Measurements from ENCODE around the gene CLEC4G.
"Not testable (repeated sequence)": the region's sequence is repeated elsewhere in the genome, so short reads cannot be mapped to it uniquely, and the experiment has no call there.

CLEC4G gene

DNA sequence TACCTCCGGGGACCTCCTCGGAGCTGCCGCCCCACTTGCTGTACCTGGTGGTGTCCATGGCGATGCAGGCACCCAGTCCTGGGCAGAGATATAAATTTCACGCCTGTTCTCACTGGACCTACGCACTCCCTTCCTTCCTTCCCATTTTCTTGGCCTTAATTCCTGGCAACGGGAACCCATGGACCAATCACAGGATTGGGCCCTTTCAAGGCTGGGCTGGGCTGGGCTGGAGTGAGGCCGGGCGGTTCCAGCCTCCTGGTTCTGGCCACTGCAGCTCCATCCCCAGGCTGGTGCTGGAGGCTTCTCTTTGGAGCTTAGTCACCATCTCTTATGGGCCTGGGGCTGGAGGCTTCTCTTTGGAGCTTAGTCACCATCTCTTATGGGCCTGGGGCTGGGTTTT lies at the start of gene CLEC4G:
CLEC4G (minus strand) TSS at position 66 of the 400 bp plus-strand sequence; CDS start at position 58, 8 bp downstream.
- no peak for DNase-seq (ENCODE audit: low read depth)

DNA sequence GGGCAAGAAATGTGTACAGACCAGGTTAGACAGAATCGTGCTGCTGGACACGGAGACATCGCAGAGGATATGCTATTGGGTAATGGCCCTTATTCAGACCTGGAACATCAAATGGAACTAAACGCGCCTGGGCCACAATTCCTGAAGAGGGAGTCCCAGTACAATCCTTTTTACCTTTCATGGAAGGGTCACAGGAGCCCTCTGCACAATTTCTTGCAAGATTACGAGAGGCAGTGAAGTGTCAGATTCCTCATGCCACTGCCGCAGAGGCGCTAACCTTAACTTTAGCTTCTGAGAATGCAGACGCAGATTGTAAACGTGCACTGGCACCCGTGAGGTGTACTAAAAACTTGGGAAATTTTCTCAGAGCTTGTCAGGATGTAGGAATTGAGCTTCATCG lies 49.2 kb upstream of the CLEC4G start:
- DNase-seq (ENCODE audit: low read depth), result no peak

DNA sequence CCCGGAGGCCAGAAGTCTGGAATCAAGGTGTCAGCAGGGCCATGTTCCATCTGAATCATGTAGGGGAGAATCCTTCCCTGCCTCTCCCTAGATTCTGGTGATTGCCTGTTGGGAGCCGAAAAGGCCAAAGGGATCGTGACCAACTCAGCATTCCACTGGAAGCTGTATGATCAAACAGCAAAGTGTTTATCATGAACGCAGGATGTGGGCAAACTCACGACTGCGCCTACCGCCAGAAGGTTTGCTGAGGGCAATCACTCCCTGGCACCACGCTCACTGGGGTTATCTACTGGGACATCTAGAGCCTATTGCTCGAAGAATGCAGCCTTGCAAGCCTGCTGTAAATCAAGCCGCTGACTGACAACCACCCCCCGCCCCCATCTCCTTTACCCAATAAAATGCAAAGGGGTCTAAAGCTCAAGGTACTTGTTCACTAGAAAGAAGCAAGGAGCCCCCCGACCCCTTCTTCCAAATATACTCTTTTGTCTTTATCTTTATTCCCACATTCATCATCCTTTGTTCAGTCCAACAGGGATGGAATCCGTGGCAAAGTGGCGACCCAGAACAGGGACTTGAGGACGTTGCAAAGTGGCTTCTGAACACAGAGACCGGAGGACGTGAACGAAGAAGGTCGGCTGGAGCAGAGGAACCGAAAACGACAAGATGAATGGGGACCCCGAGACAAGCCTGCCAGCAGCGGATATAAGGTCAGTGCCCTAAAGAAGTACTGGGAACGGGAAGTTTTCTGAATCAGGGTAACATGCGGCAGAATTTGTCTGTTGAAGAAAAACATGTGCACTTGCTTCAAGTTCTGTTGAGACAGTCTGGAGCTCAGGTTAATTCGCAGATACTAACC lies 47.9 kb upstream of the CLEC4G start:
- DNase-seq (ENCODE audit: low read depth), result no peak

DNA sequence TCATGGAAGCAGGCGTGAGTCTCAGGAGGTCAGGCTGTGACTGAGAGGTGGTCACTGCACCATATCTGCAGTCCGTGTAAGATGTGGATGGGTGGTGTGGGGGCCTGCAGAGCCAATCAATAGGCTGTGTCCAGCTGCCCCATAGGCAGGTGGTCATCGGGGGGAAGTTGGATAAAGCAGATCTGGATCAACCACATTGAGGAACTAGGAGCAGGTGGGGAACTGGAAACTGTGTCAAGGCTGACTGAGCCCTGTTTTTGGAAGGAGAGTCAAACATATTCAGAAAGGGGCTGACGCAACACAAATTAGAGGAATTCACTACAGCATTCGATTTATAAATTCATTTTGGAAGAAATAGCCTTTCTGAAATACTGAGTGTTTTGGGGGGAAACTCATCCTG lies 46.2 kb upstream of the CLEC4G start:
- no peak for DNase-seq (ENCODE audit: low read depth)

GRCh38 chr19:7775761-7776160 lies 43.9 kb upstream of the CLEC4G start:
- DNase-seq (ENCODE audit: low read depth), result no peak

DNA sequence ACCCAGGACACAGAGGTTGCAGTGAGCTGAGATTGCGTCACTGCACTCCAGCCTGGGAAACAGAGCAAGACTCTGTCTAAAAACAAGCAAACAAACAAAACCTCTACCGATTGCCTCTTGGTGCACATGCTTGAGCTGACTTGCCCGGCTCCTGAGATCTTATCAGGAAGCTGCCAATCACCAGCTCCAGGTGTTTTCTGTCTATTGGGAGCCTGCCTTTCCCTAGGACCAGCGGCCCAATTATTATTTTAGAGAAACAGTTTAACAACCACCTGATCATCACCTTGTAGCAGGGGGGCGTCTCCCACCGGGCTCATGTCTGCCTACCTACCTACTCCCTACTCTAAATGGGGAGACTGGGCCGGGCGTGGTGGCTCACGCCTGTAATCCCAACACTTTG lies 41.9 kb upstream of the CLEC4G start:
- DNase-seq (ENCODE audit: low read depth), result no peak

GRCh38 chr19:7772752-7773291 lies 40.9 kb upstream of the CLEC4G start:
- DNase-seq (ENCODE audit: low read depth), result no peak

- DNase-seq (ENCODE audit: low read depth), result no peak
Observed at GRCh38 chr19:7771072-7771471, 39.2 kb upstream of the CLEC4G start.

DNA sequence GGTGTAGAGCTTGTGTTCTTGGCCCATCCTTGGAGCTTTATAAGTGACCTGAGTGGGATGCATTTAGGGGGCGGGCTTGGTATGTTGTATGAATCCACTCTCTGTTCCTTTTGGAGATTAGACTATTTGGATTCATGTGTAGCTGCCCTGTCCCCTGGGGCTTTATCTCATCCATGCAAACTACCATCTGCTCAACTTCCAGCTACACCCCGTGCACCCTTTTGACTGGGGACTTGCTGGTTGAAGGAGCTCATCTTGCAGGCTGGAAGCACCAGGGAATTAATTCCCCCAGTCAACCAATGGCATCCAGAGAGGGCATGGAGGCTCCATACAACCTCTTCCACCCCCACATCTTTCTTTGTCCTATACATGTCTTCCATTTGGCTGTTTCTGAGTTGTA lies 37.3 kb upstream of the CLEC4G start:
- DNase-seq (ENCODE audit: low read depth), result no peak

- no peak for DNase-seq (ENCODE audit: low read depth)
Observed at GRCh38 chr19:7767487-7767886, 35.6 kb upstream of the CLEC4G start.

DNA sequence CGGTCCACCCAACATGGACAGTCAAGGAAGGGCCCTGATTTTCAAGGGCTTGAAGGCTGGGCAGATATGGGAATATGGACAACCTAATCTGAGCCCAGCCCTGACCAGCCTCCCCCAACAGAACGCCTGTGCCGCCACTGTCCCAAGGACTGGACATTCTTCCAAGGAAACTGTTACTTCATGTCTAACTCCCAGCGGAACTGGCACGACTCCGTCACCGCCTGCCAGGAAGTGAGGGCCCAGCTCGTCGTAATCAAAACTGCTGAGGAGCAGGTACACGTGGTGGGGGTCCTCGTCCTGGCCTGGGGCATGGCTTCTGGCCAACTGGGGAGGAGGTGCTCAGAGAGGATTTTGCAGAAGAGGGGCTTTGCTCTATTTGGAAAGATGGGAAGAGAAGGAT lies 34.6 kb upstream of the CLEC4G start:
- no peak for DNase-seq (ENCODE audit: low read depth)

- not testable (repeated sequence) for DNase-seq (ENCODE audit: low read depth)
Observed at GRCh38 chr19:7765043-7765442, 33.1 kb upstream of the CLEC4G start.

GRCh38 chr19:7764157-7764556 lies 32.2 kb upstream of the CLEC4G start:
- DNase-seq (ENCODE audit: low read depth), result not testable (repeated sequence)

DNA sequence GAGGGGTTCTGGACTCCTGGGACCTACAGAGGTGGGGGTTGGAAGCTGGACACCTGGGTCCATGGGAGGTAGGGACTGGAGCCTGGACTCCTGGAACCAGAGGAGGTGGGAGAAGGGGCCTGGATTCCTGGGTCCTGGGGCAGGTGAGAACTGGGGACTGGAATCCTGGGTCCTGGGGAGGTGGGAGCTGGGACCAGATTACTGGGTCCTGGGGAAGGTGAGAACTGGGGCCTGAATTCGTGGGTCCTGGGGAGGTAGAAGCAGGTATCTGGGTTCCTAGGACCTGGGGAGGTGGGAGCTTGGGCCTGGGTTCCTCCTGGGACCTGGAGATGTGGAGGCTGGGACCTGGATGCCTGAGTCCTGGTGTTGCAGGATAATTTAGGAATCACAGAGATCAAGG lies 31.8 kb upstream of the CLEC4G start:
- DNase-seq (ENCODE audit: low read depth), result no peak

DNA sequence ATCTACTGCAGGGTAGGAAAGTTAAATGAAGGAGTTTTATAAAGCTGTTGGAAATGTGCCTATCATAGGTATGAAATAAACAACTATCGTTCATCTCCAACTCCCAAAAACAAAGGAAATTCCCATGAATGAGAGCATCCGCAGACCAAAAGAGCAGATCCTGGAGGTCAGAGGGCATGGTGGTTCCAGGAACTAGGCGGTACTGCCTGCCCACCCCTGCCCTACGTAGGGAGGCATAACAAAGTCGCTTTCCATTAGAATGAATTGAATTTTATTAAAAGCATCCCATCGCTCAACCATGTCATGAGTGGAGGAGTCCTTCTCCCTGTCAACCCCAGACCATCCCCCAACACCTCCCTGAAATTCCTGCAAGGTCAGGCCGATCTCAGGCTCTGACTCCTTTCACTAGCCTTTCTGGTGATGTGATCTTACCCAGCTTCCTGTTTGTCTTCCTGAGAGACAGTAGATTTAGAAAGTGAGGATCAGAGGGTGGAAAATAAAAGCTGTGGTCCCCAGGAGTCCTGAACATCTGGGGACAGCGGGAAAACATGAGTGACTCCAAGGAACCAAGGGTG lies 30.9 kb upstream of the CLEC4G start, which contains the start of gene CLEC4M:
CLEC4M (plus strand) TSS at position 525 of the 575 bp plus-strand sequence; CDS start at position 549, 24 bp downstream.
- DNase-seq (ENCODE audit: low read depth), result no peak

DNA sequence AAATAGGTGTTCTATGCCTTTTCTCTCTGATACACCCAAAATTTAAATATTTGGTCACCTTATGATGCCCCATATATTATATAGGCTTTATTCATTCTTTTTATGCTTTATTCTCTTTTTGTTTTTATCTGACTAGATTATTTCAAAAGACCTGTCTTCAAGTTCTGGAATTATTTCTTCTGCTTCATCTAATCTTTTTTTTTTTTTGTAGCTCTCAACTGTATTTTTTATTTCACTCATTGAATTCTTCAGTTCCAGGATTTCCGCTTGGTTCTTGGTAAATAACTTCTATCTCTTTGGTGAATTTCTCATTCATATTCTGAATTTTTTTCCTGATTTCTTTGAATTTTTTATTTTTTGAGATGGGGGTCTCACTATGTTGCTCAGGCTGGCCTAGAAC lies 27.2 kb upstream of the CLEC4G start:
- DNase-seq (ENCODE audit: low read depth), result no peak

DNA sequence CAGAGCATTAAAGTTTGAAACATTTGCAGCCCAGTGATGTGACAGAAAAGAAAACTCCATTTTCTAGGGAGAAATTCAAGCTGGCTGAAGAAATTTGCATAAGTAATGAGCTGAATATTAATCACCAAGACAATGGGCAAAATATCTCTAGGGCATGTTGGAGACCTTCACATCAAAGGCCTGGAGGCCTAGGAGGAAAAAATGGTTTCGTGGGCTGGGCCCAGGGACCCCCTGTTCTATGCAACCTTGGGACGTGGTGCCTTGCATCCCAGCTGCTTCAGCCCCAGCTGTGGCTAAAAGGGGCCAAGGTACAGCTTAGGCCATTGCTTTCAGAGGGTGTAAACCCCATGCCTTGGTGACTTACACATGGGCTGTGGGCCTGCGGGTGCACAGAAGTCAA lies 25.4 kb upstream of the CLEC4G start:
- DNase-seq (ENCODE audit: low read depth), result no peak

- no peak for DNase-seq (ENCODE audit: low read depth)
Observed at GRCh38 chr19:7756258-7756657, 24.3 kb upstream of the CLEC4G start.

GRCh38 chr19:7751157-7751783 lies 19.4 kb upstream of the CLEC4G start:
- peak; percentile 26 for DNase-seq (ENCODE audit: low read depth)

GRCh38 chr19:7748756-7749155 lies 16.8 kb upstream of the CLEC4G start:
- no peak for DNase-seq (ENCODE audit: low read depth)

GRCh38 chr19:7748171-7748570 lies 16.3 kb upstream of the CLEC4G start:
- DNase-seq (ENCODE audit: low read depth), result no peak

DNA sequence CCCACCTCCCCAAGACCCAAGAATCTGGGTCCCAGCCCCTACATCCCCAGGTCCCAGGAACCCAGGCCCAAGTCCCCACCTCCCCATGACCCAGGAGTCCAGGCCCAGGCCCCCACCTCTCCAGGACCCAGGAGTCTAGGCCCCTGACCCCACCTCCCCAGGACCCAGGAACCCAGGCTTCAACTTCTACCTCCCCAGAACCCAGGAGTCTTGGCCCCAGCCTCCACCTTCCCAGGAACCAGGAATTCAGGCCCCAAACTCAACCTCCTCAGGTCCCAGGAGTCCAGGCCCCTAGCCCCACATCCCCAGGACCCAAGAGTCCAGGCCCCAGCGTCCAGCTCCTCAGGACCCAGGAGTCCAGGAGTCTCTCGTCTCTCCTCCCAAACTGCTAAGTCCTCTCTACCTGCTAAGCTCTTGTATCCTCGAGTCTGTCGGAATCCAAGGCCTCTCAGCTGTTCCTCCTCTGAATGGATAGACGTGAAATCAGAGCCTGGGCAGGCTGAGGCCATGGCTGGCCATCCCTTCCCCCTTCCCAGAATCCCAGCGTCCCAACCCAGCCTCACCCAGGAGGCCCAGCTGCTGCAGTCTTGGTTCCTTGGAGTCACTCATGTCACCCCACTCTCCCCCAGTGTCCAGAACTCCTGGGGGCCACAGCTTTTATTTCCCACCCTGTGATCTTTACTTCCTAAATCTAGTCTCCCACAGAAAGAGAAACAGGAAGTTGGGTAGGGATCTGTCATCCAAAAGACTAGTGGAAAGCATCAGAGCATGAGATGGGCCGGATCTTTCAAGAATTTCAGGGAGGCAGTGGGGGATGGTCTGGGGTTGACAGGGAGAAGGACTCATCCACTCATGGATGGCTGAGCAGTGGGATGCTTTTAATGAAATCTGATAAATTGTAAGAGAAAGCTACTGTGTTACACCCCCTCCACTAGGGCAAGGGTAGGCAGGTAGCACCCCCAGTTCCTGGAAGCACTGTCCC lies 15.3 kb upstream of the CLEC4G start, which contains the start of gene CD209:
CD209 (minus strand) TSS at position 632 of the 982 bp plus-strand sequence; CDS start at position 609, 23 bp downstream.
- no peak for DNase-seq (ENCODE audit: low read depth)

All from activated T-helper 9 cell treated with anti-CD3 and anti-CD28 coated beads, Interleukin-2, amount 50 U/mL, for 16 hours (primary cell).